Measurements from ENCODE around the gene ZNG1C.
"Not testable (repeated sequence)": the region's sequence is repeated elsewhere in the genome, so short reads cannot be mapped to it uniquely, and the experiment has no call there.

Gene ZNG1C

GRCh38 chr9:68343242-68343641, 101.5 kb downstream of the ZNG1C start:
- not testable (repeated sequence) for DNase-seq

GRCh38 chr9:68343992-68344391, 102.2 kb downstream of the ZNG1C start:
- not testable (repeated sequence) for DNase-seq
